HFF-Myc (cell line): ENCODE results near the gene PTPN3.
A peak's percentile ranks its signal among the peaks of the same experiment; 100 is the strongest.
"Not testable (repeated sequence)": the region's sequence is repeated elsewhere in the genome, so short reads cannot be mapped to it uniquely, and the experiment has no call there.

ENCODE experiments used
- DNase-seq: peaks from one replicate; pipeline ENCODE4 v3.0.0-alpha.2; 2011; ENCODE audit warnings: low read depth; ENCODE audit errors: extremely low read depth
- H3K4me3 ChIP-seq: replicated peaks from 2 replicates; pipeline ENCODE4 v1.5.1; 2011; ENCODE audit warnings: low read depth, mild to moderate bottlenecking, control low read depth, low read length
- CTCF ChIP-seq: IDR thresholded peaks from 2 replicates; pipeline ENCODE4 v1.5.1; 2012; ENCODE audit warnings: mild to moderate bottlenecking, low read depth, low read length, control low read depth; ENCODE audit errors: missing control alignments

PTPN3 gene

GRCh38 chr9:109534151-109534550, 36.0 kb upstream of the PTPN3 start:
- no peak for DNase-seq
- H3K4me3 ChIP-seq = no peak overlapping the region
- TF ChIP-seq CTCF = no peak

DNA sequence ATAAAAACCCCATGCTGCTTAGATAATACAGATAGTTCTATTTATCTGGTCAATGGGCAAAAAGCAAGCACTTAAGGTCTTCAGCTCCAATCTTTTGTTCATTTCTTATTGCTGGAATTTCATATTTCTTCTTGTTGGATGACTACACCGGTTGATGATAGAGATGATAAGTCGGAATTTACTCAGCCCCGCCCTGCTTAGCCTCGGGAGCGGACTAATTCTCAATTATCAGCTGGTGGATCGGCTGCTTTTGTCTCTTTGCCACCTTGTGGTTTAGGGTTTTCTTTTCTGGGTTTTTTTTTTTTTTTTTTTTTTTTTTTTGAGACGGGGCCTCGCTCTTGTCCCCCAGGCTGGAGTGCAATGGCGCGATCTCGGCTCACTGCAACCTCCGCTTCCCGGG, 34.5 kb upstream of the PTPN3 start:
- not testable (repeated sequence) for DNase-seq, H3K4me3 ChIP-seq

- no peak for TF ChIP-seq CTCF
- H3K4me3 ChIP-seq = no peak overlapping the region
- DNase-seq = no peak
These were observed 24.0 kb upstream of the PTPN3 start for GRCh38 chr9:109522106-109522505.

GRCh38 chr9:109520475-109521132, 22.5 kb upstream of the PTPN3 start:
- DNase-seq = peak; percentile 63
- H3K4me3 ChIP-seq = no peak overlapping the region
- TF ChIP-seq CTCF = peak; percentile 90

- DNase-seq = no peak
- no peak for TF ChIP-seq CTCF
- no peak overlapping the region for H3K4me3 ChIP-seq
These were observed 21.3 kb upstream of the PTPN3 start for GRCh38 chr9:109519366-109519765.

DNA sequence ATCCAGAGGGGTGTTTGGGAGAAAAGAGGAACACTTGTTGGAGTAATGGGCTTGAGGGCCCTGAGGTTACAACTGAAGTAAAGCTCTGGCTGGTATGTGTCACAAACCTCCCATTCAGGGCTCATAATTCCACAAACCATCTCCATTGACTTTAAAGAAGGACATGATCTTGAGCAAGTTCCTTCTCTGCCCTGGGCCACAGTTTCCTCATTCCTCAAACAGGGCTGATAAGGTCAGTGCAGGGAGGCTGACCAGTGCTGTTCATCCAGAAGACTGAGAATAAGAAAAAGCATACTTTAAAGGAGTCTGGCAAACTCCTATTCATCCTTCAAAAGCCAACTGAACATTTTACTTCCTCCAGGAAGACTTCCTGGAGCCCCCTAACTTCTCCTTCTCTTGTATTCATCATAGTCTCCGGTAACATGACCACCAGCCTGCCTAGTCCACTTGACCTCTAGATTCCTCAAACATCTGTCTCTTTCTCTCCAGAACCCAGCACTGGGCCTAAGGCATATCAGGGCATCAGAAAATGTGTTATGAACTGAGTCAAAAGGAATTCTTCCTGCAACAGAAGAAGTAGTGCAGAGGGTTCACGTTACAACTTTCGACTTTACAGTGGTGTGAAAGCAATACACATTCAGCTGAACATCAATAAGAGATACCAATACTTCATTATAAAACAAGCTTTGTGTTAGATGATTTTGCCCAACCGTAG, 20.7 kb upstream of the PTPN3 start:
- TF ChIP-seq CTCF = no peak
- no peak for DNase-seq
- no peak overlapping the region for H3K4me3 ChIP-seq

GRCh38 chr9:109517901-109518377, 19.8 kb upstream of the PTPN3 start:
- TF ChIP-seq CTCF = no peak
- DNase-seq = no peak
- no peak overlapping the region for H3K4me3 ChIP-seq
